ENCODE measurements around the gene ABHD2.

DNA sequence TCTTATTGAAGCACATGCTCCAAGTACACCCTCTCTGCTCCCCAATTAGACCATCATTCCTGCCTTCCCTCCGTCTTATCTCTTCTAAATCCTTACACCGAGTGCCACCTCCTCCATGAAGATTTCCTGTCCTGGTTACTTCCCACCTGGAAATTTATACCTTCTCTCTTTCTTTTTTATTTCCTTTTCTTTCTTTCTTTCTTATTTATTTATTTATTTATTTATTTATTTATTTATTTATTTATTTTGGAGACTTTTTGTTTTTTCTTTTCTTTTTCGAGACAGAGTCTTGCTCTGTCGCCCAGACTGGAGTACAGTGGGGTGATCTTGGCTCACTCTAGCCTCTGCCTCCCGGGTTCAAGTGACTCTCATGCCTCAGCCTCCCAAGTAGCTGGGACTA lies 45.9 kb upstream of the ABHD2 start:
- TF ChIP-seq, protein P1, sequence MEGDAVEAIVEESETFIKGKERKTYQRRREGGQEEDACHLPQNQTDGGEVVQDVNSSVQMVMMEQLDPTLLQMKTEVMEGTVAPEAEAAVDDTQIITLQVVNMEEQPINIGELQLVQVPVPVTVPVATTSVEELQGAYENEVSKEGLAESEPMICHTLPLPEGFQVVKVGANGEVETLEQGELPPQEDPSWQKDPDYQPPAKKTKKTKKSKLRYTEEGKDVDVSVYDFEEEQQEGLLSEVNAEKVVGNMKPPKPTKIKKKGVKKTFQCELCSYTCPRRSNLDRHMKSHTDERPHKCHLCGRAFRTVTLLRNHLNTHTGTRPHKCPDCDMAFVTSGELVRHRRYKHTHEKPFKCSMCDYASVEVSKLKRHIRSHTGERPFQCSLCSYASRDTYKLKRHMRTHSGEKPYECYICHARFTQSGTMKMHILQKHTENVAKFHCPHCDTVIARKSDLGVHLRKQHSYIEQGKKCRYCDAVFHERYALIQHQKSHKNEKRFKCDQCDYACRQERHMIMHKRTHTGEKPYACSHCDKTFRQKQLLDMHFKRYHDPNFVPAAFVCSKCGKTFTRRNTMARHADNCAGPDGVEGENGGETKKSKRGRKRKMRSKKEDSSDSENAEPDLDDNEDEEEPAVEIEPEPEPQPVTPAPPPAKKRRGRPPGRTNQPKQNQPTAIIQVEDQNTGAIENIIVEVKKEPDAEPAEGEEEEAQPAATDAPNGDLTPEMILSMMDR (IDR thresholded peaks at IDR 0.05) = no peak
- TF ChIP-seq POLR2A (IDR thresholded peaks at IDR 0.05) = no peak
